Measurements from ENCODE around the gene MAD1L1.
"Not testable (repeated sequence)": the region's sequence is repeated elsewhere in the genome, so short reads cannot be mapped to it uniquely, and the experiment has no call there.

Gene MAD1L1

GRCh38 chr7:1881946-1882345 is 350.8 kb downstream of the MAD1L1 start:
- Histone ChIP-seq H3K9me3 (ENCODE audit: control insufficient read depth, insufficient read depth, low read depth, low read length) (no peaks in the 10 kb centered on the region), H3K36me3 (ENCODE audit: control insufficient read depth in 2 of 2, insufficient read depth in 1 of 2, low read length in 2 of 2) (no peaks in the 10 kb centered on the region), H3K4me1 (ENCODE audit: control insufficient read depth, insufficient read depth, low read length) (no peaks in the 10 kb centered on the region), H3K27ac (ENCODE audit: extremely low read depth, low read depth, low read length) (no peak overlapping the region), H3K4me3 (ENCODE audit: low read depth, low read length) (no peak overlapping the region)
- CTCF ChIA-PET, result no interaction called here
- TF ChIP-seq ZNF561 (tag by site-specific recombination; IDR thresholded peaks at IDR 0.05; ENCODE audit: borderline replicate concordance) (no peak), GLIS1 (tag by site-specific recombination; IDR thresholded peaks at IDR 0.05) (no peak), ZNF211 (tag by site-specific recombination; IDR thresholded peaks at IDR 0.05; ENCODE audit: low read depth) (no peak), ZNF138 (tag by site-specific recombination; IDR thresholded peaks at IDR 0.05; ENCODE audit: borderline replicate concordance) (no peak), ZBTB26 (tag by site-specific recombination; optimal IDR thresholded peaks at IDR 0.05) (no peak), ZNF433 (tag by site-specific recombination; IDR thresholded peaks at IDR 0.05; ENCODE audit: low read depth) (no peak), ZNF394 (tag by site-specific recombination; IDR thresholded peaks at IDR 0.05; ENCODE audit: borderline replicate concordance) (no peak), ZNF48 (tag by site-specific recombination; IDR thresholded peaks at IDR 0.05) (no peak), ZNF670 (tag by site-specific recombination; IDR thresholded peaks at IDR 0.05; ENCODE audit: low read depth) (no peak), ZNF157 (tag by site-specific recombination; IDR thresholded peaks at IDR 0.05) (no peak), KLF1 (tag by site-specific recombination; IDR thresholded peaks at IDR 0.05) (no peak), ZBTB8A (tag by site-specific recombination; IDR thresholded peaks at IDR 0.05) (no peak), REPIN1 (tag by site-specific recombination; IDR thresholded peaks at IDR 0.05; ENCODE audit: low read depth) (no peak), ZNF626 (tag by site-specific recombination; IDR thresholded peaks at IDR 0.05) (no peak), ZBTB17 (tag by site-specific recombination; IDR thresholded peaks at IDR 0.05) (no peak), ZNF280C (tag by site-specific recombination; IDR thresholded peaks at IDR 0.05) (no peak), SCRT2 (tag by site-specific recombination; IDR thresholded peaks at IDR 0.05) (no peak), ZNF248 (tag by site-specific recombination; IDR thresholded peaks at IDR 0.05) (no peak), ZNF184 (tag by site-specific recombination; IDR thresholded peaks at IDR 0.05) (no peak)
- POLR2A ChIA-PET, result no interaction called here

GRCh38 chr7:1876641-1877040 is 356.1 kb downstream of the MAD1L1 start:
- POLR2A ChIA-PET; H3K4me1 ChIP-seq (ENCODE audit: control insufficient read depth, insufficient read depth, low read length); H3K36me3 ChIP-seq (ENCODE audit: control insufficient read depth in 2 of 2, insufficient read depth in 1 of 2, low read length in 2 of 2); H3K4me3 ChIP-seq (ENCODE audit: low read depth, low read length); H3K27ac ChIP-seq (ENCODE audit: extremely low read depth, low read depth, low read length); H3K9me3 ChIP-seq (ENCODE audit: control insufficient read depth, insufficient read depth, low read depth, low read length); CTCF ChIA-PET: not testable (repeated sequence)

- H3K4me1 ChIP-seq (ENCODE audit: control insufficient read depth, insufficient read depth, low read length); H3K27ac ChIP-seq (ENCODE audit: extremely low read depth, low read depth, low read length); H3K36me3 ChIP-seq (ENCODE audit: control insufficient read depth in 2 of 2, insufficient read depth in 1 of 2, low read length in 2 of 2); POLR2A ChIA-PET; H3K9me3 ChIP-seq (ENCODE audit: control insufficient read depth, insufficient read depth, low read depth, low read length); H3K4me3 ChIP-seq (ENCODE audit: low read depth, low read length): not testable (repeated sequence)
- TF ChIP-seq GLIS1 (tag by site-specific recombination; IDR thresholded peaks at IDR 0.05), result peak; percentile 29; the same call in 1 of the 2 replicates
- CTCF ChIA-PET, result interaction anchor here (0.7 kb wide), 1 partner anchor 364 kb away, joined by 3 read pairs; no protein-coding TSS in a partner anchor
These were observed 357.1 kb downstream of the MAD1L1 start for GRCh38 chr7:1875392-1876199.

- H3K27ac ChIP-seq (ENCODE audit: extremely low read depth, low read depth, low read length); H3K9me3 ChIP-seq (ENCODE audit: control insufficient read depth, insufficient read depth, low read depth, low read length); H3K4me1 ChIP-seq (ENCODE audit: control insufficient read depth, insufficient read depth, low read length); H3K36me3 ChIP-seq (ENCODE audit: control insufficient read depth in 2 of 2, insufficient read depth in 1 of 2, low read length in 2 of 2); H3K4me3 ChIP-seq (ENCODE audit: low read depth, low read length); POLR2A ChIA-PET: not testable (repeated sequence)
- CTCF ChIA-PET, result interaction anchor here (0.7 kb wide), 2 partner anchors 21 to 333 kb away, joined by 3 read pairs; no protein-coding TSS in a partner anchor
These were observed 358.0 kb downstream of the MAD1L1 start for GRCh38 chr7:1874590-1875391.

Data from HEK293 (cell line).